CD8-positive, alpha-beta memory T cell (primary cell): ENCODE results near the gene MYO5B. TPM values are rescaled to one million over a fixed set of nuclear protein-coding genes. Genes with fewer than 3 reads are reported as not detected.

Source experiments
- CTCF ChIA-PET: fragments of 350-600 bp; sonication (Branson Sonifier 250); formaldehyde crosslinking; loops from one replicate; lab custom pipeline; 2021; ENCODE audit warnings: antibody characterized with exemption; lab: Charles Lee
- POLR2A ChIA-PET: fragments of 350-600 bp; sonication (Branson Sonifier 250); formaldehyde crosslinking; loops from one replicate; lab custom pipeline; 2021; ENCODE audit warnings: antibody characterized with exemption; lab: Charles Lee
- DNase-seq, 5 donors: peaks; one replicate each; pipeline versions ENCODE4 v3.0.0 to v3.0.0-alpha.2; 2020 to 2022; ENCODE audit warnings: mixed read lengths in 1 of 5
- H3K27ac ChIP-seq: one replicate; pipeline ENCODE4 v1.7.0; 2013; ENCODE audit warnings: low read depth, mild to moderate bottlenecking, low read length, moderate library complexity
- H3K27me3 ChIP-seq: 2 replicates; pipeline ENCODE4 v1.7.0; 2013; ENCODE audit warnings: low read length, mild to moderate bottlenecking; ENCODE audit not compliant: insufficient read depth, poor library complexity, severe bottlenecking
- H3K36me3 ChIP-seq: 2 replicates; pipeline ENCODE4 v1.7.0; 2013; ENCODE audit warnings: mild to moderate bottlenecking, low read length, moderate library complexity; ENCODE audit not compliant: insufficient read depth
- H3K4me1 ChIP-seq: 2 replicates; pipeline ENCODE4 v1.7.0; 2013; ENCODE audit warnings: mild to moderate bottlenecking, low read length, moderate library complexity; ENCODE audit not compliant: insufficient read depth
- H3K4me3 ChIP-seq: 2 replicates; pipeline ENCODE4 v1.7.0; 2013; ENCODE audit warnings: mild to moderate bottlenecking, low read length
- H3K9me3 ChIP-seq: 2 replicates; pipeline ENCODE4 v1.7.0; 2013; ENCODE audit warnings: mild to moderate bottlenecking, low read length
- H3K27ac Mint-ChIP-seq, 8 donors: one replicate each; pipeline ENCODE4 v1.8.0; 2020 to 2021; ENCODE audit warnings: mixed read lengths in 8 of 8, mild to moderate bottlenecking in 6 of 8, inconsistent platforms in 3 of 8, moderate library complexity in 3 of 8
- H3K27me3 Mint-ChIP-seq, 2 donors: one replicate each; pipeline ENCODE4 v1.8.0; 2020 to 2021; ENCODE audit warnings: mixed read lengths in 2 of 2, mild to moderate bottlenecking in 1 of 2, moderate library complexity in 1 of 2
- H3K36me3 Mint-ChIP-seq, 3 donors: one replicate each; pipeline ENCODE4 v1.8.0; 2020 to 2021; ENCODE audit warnings: mixed read lengths in 3 of 3, inconsistent platforms in 1 of 3, mild to moderate bottlenecking in 1 of 3
- H3K4me1 Mint-ChIP-seq, 3 donors: one replicate each; pipeline ENCODE4 v1.8.0; 2020 to 2021; ENCODE audit warnings: mixed read lengths in 3 of 3, inconsistent platforms in 1 of 3, mild to moderate bottlenecking in 1 of 3
- H3K4me3 Mint-ChIP-seq, 7 donors: one replicate each; pipeline ENCODE4 v1.8.0; 2020 to 2021; ENCODE audit warnings: mixed read lengths in 7 of 7, mild to moderate bottlenecking in 6 of 7, moderate library complexity in 4 of 7, inconsistent platforms in 2 of 7
- H3K9me3 Mint-ChIP-seq, 5 donors: one replicate each; pipeline ENCODE4 v1.8.0; 2020 to 2022; ENCODE audit warnings: mixed read lengths in 5 of 5, mild to moderate bottlenecking in 3 of 5, moderate library complexity in 2 of 5, inconsistent platforms in 1 of 5
- polyA plus RNA-seq: library from polyadenylated mRNA; unstranded; fragments of 300-500 nt; fragmentation: Illumina TruSeq; gene quantifications from one replicate; pipeline ENCODE4 v1.2.3, GENCODE V29; 2021
- total RNA-seq, 2 experiments: library from RNA; stranded (reverse); gene quantifications; one replicate each; pipeline ENCODE4 v1.2.3, GENCODE V29; 2021

Gene MYO5B
- total and polyA plus RNA-seq, 3 experiments from 2014 or later, result 0.07 to 0.11 TPM; not detected in 1

DNA sequence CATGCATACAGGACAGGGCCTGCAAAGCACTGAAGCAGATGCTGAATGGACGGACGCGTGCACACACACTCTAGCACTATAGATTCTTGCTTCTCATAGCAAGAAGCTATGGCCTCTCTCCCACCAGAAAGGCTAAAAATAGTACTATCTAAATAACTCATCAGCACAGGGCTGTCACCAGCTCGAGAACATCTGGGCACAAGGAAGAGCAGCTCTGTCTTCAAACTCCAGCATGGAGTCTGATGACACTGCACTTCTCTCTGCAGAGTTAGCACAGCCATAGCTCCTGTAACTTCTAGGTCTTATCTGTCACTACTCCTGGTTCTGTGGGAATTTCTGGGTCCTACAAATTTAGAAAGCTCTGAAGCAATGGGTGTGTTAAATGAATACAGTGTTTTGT is 123.5 kb downstream of the MYO5B start:
- H3K9me3 Mint-ChIP-seq, result peaks cover 0 to 2% (median 0%) of the 10 kb centered on the region in 5 donors
- H3K36me3 Mint-ChIP-seq, result no peaks in the 10 kb centered on the region
- H3K4me1 ChIP-seq, result no peaks in the 10 kb centered on the region
- H3K27ac ChIP-seq, result no peak overlapping the region
- DNase-seq, result no peak
- H3K27me3 ChIP-seq, result no peaks in the 10 kb centered on the region
- peaks cover 9 to 37% of the 10 kb centered on the region in 2 donors for H3K27me3 Mint-ChIP-seq
- H3K4me1 Mint-ChIP-seq, result peaks cover 0 to 7% (median 5%) of the 10 kb centered on the region in 3 donors
- ChIA-PET POLR2A (no interaction called here), CTCF (no interaction called here)
- no peaks in the 10 kb centered on the region for H3K36me3 ChIP-seq
- H3K9me3 ChIP-seq, result no peaks in the 10 kb centered on the region
- H3K4me3 Mint-ChIP-seq, result no peak overlapping the region
- no peak overlapping the region for H3K4me3 ChIP-seq
- H3K27ac Mint-ChIP-seq, result no peak overlapping the region

DNA sequence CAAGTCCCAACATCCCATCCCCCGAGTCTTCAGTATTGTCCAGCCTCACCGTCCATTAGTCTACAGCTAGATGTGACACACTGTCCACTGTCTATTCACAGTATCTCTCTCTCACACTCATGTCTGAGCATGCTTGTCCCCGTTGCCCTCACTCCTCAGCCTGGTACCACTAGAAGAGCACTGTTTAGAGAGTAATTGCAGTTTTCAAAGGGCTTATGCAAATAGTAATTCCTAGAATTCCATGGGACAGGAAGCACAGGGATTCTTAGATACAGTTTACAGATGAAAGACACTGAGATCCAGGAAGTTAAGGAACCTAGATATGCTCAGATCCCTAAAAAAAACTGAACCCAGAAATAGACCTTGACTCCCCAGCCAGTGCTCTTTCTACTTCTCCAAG is 125.5 kb downstream of the MYO5B start:
- no peak for DNase-seq
- CTCF ChIA-PET, result no interaction called here
- Histone ChIP-seq H3K4me3 (no peak overlapping the region), H3K27ac (no peak overlapping the region), H3K36me3 (no peaks in the 10 kb centered on the region), H3K27me3 (no peaks in the 10 kb centered on the region), H3K4me1 (no peaks in the 10 kb centered on the region), H3K9me3 (no peaks in the 10 kb centered on the region)
- Mint-ChIP-seq H3K27ac (no peak overlapping the region), H3K36me3 (no peaks in the 10 kb centered on the region), H3K4me1 (no peaks in the 10 kb centered on the region), H3K9me3 (peaks cover 0 to 2% (median 0%) of the 10 kb centered on the region in 5 donors), H3K4me3 (no peak overlapping the region), H3K27me3 (peaks cover 14 to 43% of the 10 kb centered on the region in 2 donors)
- POLR2A ChIA-PET, result no interaction called here

- Mint-ChIP-seq H3K27me3 (peaks cover 9 to 33% of the 10 kb centered on the region in 2 donors), H3K27ac (no peak overlapping the region), H3K4me1 (no peaks in the 10 kb centered on the region), H3K36me3 (no peaks in the 10 kb centered on the region), H3K9me3 (no peaks in the 10 kb centered on the region), H3K4me3 (no peak overlapping the region)
- no peaks in the 10 kb centered on the region for H3K9me3 ChIP-seq
- DNase-seq, result no peak
- H3K4me3 ChIP-seq, result no peak overlapping the region
- H3K27ac ChIP-seq, result no peak overlapping the region
- H3K4me1 ChIP-seq, result no peaks in the 10 kb centered on the region
- no peaks in the 10 kb centered on the region for H3K36me3 ChIP-seq
- H3K27me3 ChIP-seq, result no peaks in the 10 kb centered on the region
- CTCF ChIA-PET, result no interaction called here
- POLR2A ChIA-PET, result no interaction called here
Observed at GRCh38 chr18:50065527-50065926, 129.4 kb downstream of the MYO5B start.

- Mint-ChIP-seq H3K4me3 (no peak overlapping the region), H3K4me1 (no peaks in the 10 kb centered on the region), H3K27ac (no peak overlapping the region), H3K36me3 (no peaks in the 10 kb centered on the region), H3K9me3 (no peaks in the 10 kb centered on the region), H3K27me3 (peaks cover 9 to 37% of the 10 kb centered on the region in 2 donors)
- Histone ChIP-seq H3K36me3 (no peaks in the 10 kb centered on the region), H3K27ac (no peak overlapping the region), H3K4me3 (no peak overlapping the region), H3K27me3 (no peaks in the 10 kb centered on the region), H3K9me3 (no peaks in the 10 kb centered on the region), H3K4me1 (no peaks in the 10 kb centered on the region)
- ChIA-PET CTCF (no interaction called here), POLR2A (no interaction called here)
- DNase-seq, result no peak
Observed at GRCh38 chr18:50065039-50065438, 129.9 kb downstream of the MYO5B start.

GRCh38 chr18:50061876-50062517 is 132.9 kb downstream of the MYO5B start:
- Mint-ChIP-seq H3K27me3 (peaks cover 8 to 46% of the 10 kb centered on the region in 2 donors), H3K4me1 (no peaks in the 10 kb centered on the region), H3K27ac (no peak overlapping the region), H3K9me3 (no peaks in the 10 kb centered on the region), H3K36me3 (no peaks in the 10 kb centered on the region), H3K4me3 (no peak overlapping the region)
- Histone ChIP-seq H3K36me3 (no peaks in the 10 kb centered on the region), H3K4me3 (no peak overlapping the region), H3K4me1 (no peaks in the 10 kb centered on the region), H3K27ac (no peak overlapping the region), H3K27me3 (no peaks in the 10 kb centered on the region), H3K9me3 (no peaks in the 10 kb centered on the region)
- POLR2A ChIA-PET, result no interaction called here
- no peak for DNase-seq
- CTCF ChIA-PET, result no interaction called here

GRCh38 chr18:50060822-50061221 is 134.1 kb downstream of the MYO5B start:
- Histone ChIP-seq H3K4me3 (no peak overlapping the region), H3K27ac (no peak overlapping the region), H3K4me1 (no peaks in the 10 kb centered on the region), H3K27me3 (no peaks in the 10 kb centered on the region), H3K36me3 (no peaks in the 10 kb centered on the region), H3K9me3 (no peaks in the 10 kb centered on the region)
- CTCF ChIA-PET, result no interaction called here
- H3K9me3 Mint-ChIP-seq, result no peaks in the 10 kb centered on the region
- POLR2A ChIA-PET, result no interaction called here
- H3K4me3 Mint-ChIP-seq, result no peak overlapping the region
- DNase-seq, result no peak
- peaks cover 8 to 36% of the 10 kb centered on the region in 2 donors for H3K27me3 Mint-ChIP-seq
- H3K4me1 Mint-ChIP-seq, result no peaks in the 10 kb centered on the region
- no peak overlapping the region for H3K27ac Mint-ChIP-seq
- H3K36me3 Mint-ChIP-seq, result no peaks in the 10 kb centered on the region

DNA sequence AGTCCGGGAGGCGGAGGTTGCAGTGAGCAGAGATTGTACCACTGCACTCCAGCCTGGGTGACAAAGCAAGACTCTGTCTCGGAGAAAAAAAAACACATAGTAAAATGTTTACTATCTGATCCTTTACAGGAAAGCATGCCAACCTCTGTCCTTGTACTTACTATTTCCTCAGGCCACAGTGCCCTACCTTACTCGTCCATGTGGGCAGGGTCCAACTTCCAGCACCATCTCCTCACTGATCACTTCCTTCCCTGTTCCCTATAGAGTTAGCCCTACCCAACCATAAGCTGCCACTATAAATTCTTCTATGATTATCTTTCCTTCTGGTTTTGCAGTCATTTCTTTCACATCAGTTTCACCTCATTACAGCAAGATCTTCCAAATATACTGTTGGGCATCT is 136.2 kb downstream of the MYO5B start:
- Mint-ChIP-seq H3K27ac (no peak overlapping the region), H3K9me3 (no peaks in the 10 kb centered on the region), H3K36me3 (no peaks in the 10 kb centered on the region), H3K4me1 (no peaks in the 10 kb centered on the region), H3K27me3 (peaks cover 1 to 31% of the 10 kb centered on the region in 2 donors), H3K4me3 (no peak overlapping the region)
- H3K9me3 ChIP-seq, result no peaks in the 10 kb centered on the region
- POLR2A ChIA-PET, result no interaction called here
- H3K27me3 ChIP-seq, result no peaks in the 10 kb centered on the region
- H3K36me3 ChIP-seq, result no peaks in the 10 kb centered on the region
- no peak overlapping the region for H3K4me3 ChIP-seq
- CTCF ChIA-PET, result no interaction called here
- H3K4me1 ChIP-seq, result no peaks in the 10 kb centered on the region
- no peak overlapping the region for H3K27ac ChIP-seq
- DNase-seq, result no peak

DNA sequence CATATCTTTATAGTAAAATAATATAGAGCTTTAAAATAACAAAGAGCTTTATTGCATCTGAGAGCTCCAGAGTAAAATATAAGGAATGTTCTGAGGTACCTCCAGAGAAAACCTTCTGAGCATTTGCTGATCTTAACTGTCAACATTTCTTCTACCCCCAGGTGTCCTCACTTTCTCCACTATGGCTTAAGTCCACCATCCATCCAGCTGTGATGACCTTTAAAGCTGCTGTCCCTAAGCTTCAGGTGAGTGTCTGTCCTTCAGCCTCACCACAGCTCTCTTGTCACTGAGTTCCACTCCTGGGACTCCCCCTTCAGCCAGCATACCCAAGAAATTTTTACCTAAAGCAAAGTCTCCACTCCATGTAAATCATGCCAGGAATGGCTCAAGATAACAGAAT is 137.9 kb downstream of the MYO5B start:
- Histone ChIP-seq H3K36me3 (no peaks in the 10 kb centered on the region), H3K4me1 (no peaks in the 10 kb centered on the region), H3K27ac (no peak overlapping the region), H3K27me3 (no peaks in the 10 kb centered on the region), H3K9me3 (no peaks in the 10 kb centered on the region), H3K4me3 (no peak overlapping the region)
- no peaks in the 10 kb centered on the region for H3K9me3 Mint-ChIP-seq
- H3K4me3 Mint-ChIP-seq, result no peak overlapping the region
- H3K4me1 Mint-ChIP-seq, result no peaks in the 10 kb centered on the region
- ChIA-PET POLR2A (no interaction called here), CTCF (interaction anchor here (0.7 to 1.1 kb wide), 2 partner anchors 197 to 300 kb away, joined by 3 to 4 read pairs; no protein-coding TSS in a partner anchor)
- H3K36me3 Mint-ChIP-seq, result no peaks in the 10 kb centered on the region
- DNase-seq, result no peak
- H3K27me3 Mint-ChIP-seq, result peaks cover 1 to 25% of the 10 kb centered on the region in 2 donors
- no peak overlapping the region for H3K27ac Mint-ChIP-seq
